HG03432 (cell line): ENCODE measurements around the gene MPC1.

ENCODE experiments used
- ATAC-seq: cut with Tn5 transposase; IDR thresholded peaks from one replicate; pipeline ENCODE4 v1.9.1; 2021; ENCODE audit warnings: mild to moderate bottlenecking, moderate library complexity; ENCODE audit not compliant: unreplicated experiment

MPC1 gene

GRCh38 chr6:166318649-166319600 is 63.8 kb downstream of the MPC1 start:
- ATAC-seq, result no peak

DNA sequence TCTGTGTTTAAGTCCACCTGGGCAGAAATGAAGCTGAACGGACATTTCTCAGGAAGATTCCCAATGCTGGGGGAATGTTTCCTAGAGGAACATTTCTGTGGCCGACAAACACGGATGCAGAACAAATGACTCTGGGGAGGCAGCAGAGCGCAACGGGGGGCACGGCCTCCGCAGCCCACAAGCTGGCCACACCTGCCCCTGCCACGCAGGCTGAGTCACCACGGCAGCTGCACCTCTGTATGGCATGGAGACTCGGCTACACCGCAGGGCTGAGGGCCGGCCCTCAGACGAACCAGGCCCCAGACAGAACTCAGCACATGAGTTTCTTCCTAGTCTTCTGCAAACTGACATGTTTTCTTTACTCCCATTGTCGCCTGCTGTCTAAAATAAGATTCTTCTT is 64.5 kb downstream of the MPC1 start:
- no peak for ATAC-seq

- no peak for ATAC-seq
Measured at GRCh38 chr6:166317261-166318212, 65.2 kb downstream of the MPC1 start.

DNA sequence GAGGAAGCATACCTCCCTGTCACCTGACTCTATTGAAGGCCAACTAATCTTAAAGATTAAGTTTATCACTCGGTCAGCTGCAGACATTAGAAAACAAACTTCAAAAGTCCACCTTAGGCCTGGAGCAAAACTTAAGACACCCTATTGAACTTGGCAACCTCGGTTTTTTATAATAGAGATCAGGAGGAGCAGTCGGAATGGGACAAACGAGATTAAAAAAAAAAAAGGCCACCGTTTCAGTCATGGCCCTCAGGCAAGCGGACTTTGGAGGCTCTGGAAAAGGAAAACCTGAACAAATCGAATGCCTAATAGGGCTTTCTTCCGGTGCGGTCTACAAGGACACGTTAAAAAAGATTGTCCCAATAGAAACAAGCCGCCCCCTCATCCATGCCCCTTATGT is 67.3 kb downstream of the MPC1 start:
- ATAC-seq, result no peak
